Measurements from ENCODE around the gene TOR2A.

The TOR2A gene

DNA sequence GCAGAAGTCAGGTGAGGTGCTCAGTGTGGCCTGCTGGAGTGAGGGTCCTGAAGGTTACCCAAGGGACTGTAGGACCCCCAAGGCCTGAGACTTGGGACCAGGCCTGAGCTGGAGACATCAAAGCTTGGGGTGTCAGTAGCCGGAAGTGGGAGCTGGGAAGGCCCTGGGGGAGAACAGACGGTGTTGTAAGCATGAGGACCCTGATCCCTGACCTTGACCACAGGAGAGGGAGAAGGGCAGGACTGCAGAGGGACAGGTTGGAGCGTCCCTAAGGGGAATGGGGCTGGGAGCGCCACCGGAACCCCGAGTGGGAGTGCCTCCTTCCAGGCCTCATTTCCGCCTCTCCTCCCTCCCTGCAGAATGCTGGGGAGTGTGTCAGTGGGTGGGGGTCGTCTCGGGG is 18.7 kb downstream of the TOR2A start:
- peaks cover 22% of the 10 kb centered on the region for H3K4me1 Mint-ChIP-seq
- peak overlapping the region; percentile 96 for H3K4me3 Mint-ChIP-seq
- H3K27ac Mint-ChIP-seq, result no peak overlapping the region
- no peaks in the 10 kb centered on the region for H3K9me3 Mint-ChIP-seq
- no peak for DNase-seq
- no peak for TF ChIP-seq CTCF (IDR thresholded peaks at IDR 0.05)
- no peaks in the 10 kb centered on the region for H3K36me3 Mint-ChIP-seq (ENCODE audit: low read depth)
- H3K27me3 Mint-ChIP-seq (ENCODE audit: low read depth, poor library complexity), result peaks cover 42% of the 10 kb centered on the region

DNA sequence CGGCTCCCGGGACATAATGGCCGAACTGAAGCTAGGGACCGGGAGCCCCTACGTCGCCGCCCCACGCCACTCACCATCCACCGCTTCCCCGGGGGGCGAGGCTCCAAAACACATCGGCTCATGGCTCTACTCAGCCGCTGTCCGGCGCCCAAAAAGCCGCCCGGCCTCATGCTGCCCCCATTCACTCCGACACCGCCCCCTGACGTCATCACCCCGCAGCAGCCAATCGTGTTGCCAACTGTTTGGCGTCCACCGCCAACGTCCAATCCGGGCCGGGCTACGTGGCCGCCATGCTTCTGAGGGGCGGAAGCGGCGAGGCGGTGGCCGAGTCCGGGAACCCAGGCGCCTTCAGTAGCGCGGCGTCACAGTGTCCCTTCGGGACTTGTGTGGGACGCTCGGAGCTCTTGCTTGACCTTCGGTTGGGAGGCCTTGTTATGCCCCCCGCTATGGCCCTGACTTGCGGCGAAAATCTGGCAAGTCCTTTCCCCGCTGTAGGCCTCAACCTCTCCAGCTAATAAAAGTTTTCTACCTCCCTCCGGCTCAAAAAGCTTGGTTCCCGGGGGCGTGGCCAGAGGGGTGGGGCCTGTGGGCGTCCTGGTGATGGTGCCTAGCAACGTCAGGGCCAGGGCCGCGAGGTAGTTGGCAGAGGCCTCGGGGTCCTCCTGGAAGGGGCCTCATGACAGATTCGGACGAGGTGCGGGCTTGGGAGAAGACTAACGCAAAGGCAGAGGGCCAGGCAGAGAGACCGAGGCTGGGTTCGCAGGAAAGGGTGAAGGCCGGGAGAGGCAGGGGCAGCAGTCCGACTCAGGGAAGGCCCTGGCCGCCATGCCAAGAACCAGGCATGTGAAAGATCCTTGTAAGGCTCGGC is 19.4 kb downstream of the TOR2A start, which contains the start of the genes PTRH1 and TTC16:
Gene PTRH1 (minus strand): TSS at position 194 of the 868 bp plus-strand sequence. CDS start 24 bp downstream, at position 170.
Gene TTC16 (plus strand): TSS at position 610 of the 868 bp plus-strand sequence. CDS start 67 bp downstream, at position 677.
- Mint-ChIP-seq H3K27ac (no peak within 1 kb of the TSS), H3K9me3 (no peaks in the 10 kb centered on the region), H3K36me3 (ENCODE audit: low read depth) (no peaks in the 10 kb centered on the region), H3K4me1 (peaks cover 29% of the 10 kb centered on the region), H3K27me3 (ENCODE audit: low read depth, poor library complexity) (peaks cover 41% of the 10 kb centered on the region), H3K4me3 (peak within 1 kb of the TSS; percentile 96)
- peak; percentile 99 for DNase-seq
- no peak for TF ChIP-seq CTCF (IDR thresholded peaks at IDR 0.05)

DNA sequence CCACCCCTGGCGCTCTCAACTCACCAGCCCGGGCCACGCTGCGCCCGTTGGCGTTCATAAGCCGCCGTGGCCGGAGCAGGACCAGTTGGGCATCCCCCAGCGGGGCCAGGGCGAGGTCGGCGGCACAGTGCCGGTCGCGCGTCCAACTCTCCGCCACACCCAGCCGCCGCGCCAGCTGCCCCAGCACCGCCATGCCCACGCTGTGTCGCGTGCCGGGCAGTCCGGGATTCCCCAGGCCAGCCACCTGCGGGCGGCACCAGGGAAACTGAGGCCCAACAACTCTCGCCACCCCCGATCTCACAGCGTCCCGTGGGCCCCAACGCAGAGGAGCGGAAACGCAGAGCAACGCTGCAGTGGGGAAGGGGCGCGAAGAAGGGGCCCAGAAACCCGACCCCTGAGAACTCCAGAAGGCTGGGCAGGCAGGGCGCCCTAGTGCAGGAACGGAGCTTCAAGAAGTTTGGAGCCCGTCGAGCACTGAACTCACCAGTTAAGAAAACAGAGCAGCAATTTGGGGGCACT is 20.1 kb downstream of the TOR2A start:
- Mint-ChIP-seq H3K27me3 (ENCODE audit: low read depth, poor library complexity) (peaks cover 42% of the 10 kb centered on the region), H3K9me3 (no peaks in the 10 kb centered on the region), H3K4me3 (peak overlapping the region; percentile 96), H3K36me3 (ENCODE audit: low read depth) (no peaks in the 10 kb centered on the region), H3K27ac (no peak overlapping the region), H3K4me1 (peaks cover 33% of the 10 kb centered on the region)
- DNase-seq, result peak; percentile 55
- no peak for TF ChIP-seq CTCF (IDR thresholded peaks at IDR 0.05)

GRCh38 chr9:127714020-127714750 is 20.9 kb downstream of the TOR2A start:
- DNase-seq, result no peak
- TF ChIP-seq CTCF (IDR thresholded peaks at IDR 0.05), result no peak
- Mint-ChIP-seq H3K27ac (no peak overlapping the region), H3K9me3 (no peaks in the 10 kb centered on the region), H3K4me1 (peaks cover 32% of the 10 kb centered on the region), H3K36me3 (ENCODE audit: low read depth) (no peaks in the 10 kb centered on the region), H3K4me3 (peak overlapping the region; percentile 78), H3K27me3 (ENCODE audit: low read depth, poor library complexity) (peaks cover 44% of the 10 kb centered on the region)

GRCh38 chr9:127712867-127713266 is 22.2 kb downstream of the TOR2A start:
- H3K9me3 Mint-ChIP-seq, result peaks cover 7% of the 10 kb centered on the region
- no peak for DNase-seq
- peaks cover 32% of the 10 kb centered on the region for H3K4me1 Mint-ChIP-seq
- H3K27ac Mint-ChIP-seq, result no peak overlapping the region
- no peak overlapping the region for H3K4me3 Mint-ChIP-seq
- H3K36me3 Mint-ChIP-seq (ENCODE audit: low read depth), result no peaks in the 10 kb centered on the region
- peaks cover 44% of the 10 kb centered on the region for H3K27me3 Mint-ChIP-seq (ENCODE audit: low read depth, poor library complexity)
- TF ChIP-seq CTCF (IDR thresholded peaks at IDR 0.05), result no peak

Measured in nephron progenitor cell (in vitro differentiated cells).